HG03521 (cell line): Measurements from ENCODE around the gene RNU7-1.
A peak's percentile ranks its signal among the peaks of the same experiment; 100 is the strongest.
"Not testable (repeated sequence)": the region's sequence is repeated elsewhere in the genome, so short reads cannot be mapped to it uniquely, and the experiment has no call there.

Experiments used
- ATAC-seq: cut with Tn5 transposase; IDR thresholded peaks from one replicate; pipeline ENCODE4 v1.9.1; 2021; ENCODE audit warnings: mild to moderate bottlenecking, moderate library complexity; ENCODE audit not compliant: unreplicated experiment

RNU7-1 gene

GRCh38 chr12:6943722-6944380 lies at the start of gene RNU7-1, which contains the start of gene C12orf57:
TSS of gene RNU7-1 (plus strand) at chr12:6943816.
TSS of gene C12orf57 (plus strand) at chr12:6944022. CDS start at chr12:6944122, 100 bp downstream.
- ATAC-seq = peak; percentile 34

- no peak for ATAC-seq
Measured at GRCh38 chr12:6894321-6894720, 49.3 kb upstream of the RNU7-1 start.

DNA sequence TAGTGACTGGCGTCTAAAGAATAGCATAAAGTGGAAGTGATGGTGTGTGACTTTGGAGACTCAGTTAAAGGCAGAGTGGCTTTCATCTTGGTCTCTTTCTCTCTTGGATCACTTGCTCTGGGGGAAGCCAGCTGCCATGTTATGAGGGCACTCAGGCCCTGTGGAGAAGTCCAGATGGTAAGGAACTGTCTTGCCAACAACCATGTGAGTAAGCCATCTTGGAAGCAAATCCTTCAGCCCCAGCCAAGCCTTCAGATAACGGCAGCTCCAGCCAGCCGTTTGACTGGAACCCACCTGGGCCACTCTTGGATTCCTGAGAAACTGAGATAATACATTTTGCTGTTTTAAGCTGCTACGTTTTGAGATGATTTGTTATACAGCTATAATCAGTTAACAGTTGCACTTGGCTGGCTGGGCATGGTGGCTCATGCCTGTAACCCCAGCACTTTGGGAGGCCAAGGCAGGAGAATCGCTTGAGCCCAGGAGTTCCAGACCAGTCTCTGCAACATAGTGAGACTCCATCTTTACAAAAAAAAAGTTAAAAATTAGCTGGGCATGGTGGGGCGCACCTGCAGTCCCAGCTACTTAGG lies 46.7 kb upstream of the RNU7-1 start:
- ATAC-seq = no peak

DNA sequence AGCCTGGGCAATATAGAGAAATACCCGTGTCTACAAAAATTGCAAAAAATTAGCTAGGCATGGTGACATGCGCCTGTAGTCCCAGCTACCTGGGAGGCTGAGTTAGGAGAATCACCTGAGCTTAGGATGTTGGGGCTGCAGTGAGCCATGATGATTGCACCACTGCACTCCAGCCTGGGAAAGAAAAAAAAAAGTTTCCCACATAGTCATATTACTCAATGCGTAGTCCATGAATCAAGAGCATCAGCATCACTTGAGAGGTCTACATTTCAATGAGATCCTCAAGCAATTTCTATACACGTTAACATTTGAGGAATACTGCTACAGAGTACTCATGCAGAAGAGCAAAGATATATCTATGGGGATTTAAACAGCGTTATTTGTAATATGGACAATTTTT lies 44.2 kb upstream of the RNU7-1 start:
- no peak for ATAC-seq

GRCh38 chr12:6899837-6900519 lies 43.6 kb upstream of the RNU7-1 start:
- no peak for ATAC-seq

- no peak for ATAC-seq
Measured at GRCh38 chr12:6902448-6902847, 41.2 kb upstream of the RNU7-1 start.

- ATAC-seq = no peak
Measured at GRCh38 chr12:6903722-6904121, 39.9 kb upstream of the RNU7-1 start.

DNA sequence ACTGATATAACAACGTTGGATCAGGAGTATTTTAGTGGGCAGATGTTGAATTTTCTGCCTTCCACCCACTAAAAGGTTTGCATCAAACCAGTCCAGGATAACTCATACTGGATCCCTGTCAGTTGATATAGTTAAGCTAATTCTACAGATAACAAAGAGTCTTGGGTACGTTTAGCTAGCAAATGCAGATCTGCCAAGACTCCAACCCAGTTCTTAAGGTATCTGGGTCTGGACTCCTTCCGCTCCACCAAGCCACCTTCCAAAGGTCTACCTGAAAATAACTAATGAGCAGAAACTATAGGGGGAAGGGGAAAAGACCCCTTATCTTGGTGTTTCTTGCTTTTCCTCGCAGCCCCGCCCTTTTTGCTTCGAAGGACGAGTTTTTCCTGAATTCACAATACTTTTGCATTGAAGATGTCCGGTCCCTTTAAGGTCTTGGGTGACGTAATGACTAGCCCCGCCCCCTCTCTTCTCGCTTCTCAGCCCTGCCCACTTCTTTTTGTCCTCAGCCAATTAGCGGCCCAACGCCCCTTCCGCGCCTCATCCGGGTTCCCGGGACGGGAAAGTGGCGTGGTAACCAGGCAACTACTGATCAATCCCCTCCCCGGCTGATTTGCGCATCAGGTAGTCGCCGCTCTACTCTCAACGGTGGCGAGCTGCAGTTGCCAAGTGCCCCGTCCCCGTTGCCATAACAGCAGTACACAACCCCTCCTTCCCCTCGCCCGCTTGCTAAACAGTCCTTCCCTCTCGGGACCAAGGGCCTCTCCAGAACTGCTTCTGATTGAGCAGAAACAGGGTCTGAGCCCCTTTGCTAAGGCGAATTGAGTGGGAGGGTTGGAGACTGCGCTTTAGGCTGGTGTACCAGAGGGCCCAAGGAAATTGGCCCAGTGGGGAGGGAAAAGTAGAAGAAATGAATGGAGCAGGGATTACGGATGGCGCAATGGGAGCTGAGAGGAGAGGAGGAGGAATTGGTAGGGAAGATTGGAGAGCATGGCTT lies 39.0 kb upstream of the RNU7-1 start, which contains the start of gene LRRC23:
TSS of gene LRRC23 (plus strand) at position 543 of the 997 bp plus-strand sequence. CDS start 812 bp downstream, outside the sequence.
- ATAC-seq = peak; percentile 96

DNA sequence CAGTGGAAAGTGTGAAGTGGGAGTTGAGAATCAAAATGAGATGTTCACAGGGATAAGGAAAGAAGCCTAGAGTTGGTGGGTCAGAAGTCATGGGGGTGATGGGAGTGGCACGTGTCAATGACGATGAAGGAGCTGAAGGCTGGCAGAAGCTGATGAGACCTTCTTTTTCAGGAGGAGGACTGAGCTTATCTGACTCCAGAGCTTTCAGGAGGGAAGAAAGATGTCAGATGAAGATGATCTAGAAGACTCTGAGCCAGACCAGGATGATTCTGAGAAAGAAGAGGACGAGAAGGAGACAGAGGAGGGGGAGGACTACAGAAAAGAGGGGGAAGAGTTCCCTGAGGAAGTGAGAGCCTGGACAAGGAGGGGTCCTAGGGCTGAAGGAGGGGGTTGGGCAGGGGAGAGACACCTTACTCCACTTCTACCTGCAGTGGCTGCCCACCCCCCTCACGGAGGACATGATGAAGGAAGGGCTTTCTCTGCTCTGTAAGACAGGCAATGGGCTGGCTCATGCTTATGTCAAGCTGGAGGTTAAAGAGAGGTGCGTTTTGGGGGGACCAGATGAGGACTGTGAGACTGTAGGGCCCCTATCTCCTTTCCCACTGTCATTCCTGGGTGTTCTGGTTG lies 38.1 kb upstream of the RNU7-1 start:
- no peak for ATAC-seq

GRCh38 chr12:6908141-6908540 lies 35.5 kb upstream of the RNU7-1 start:
- ATAC-seq = not testable (repeated sequence)

- ATAC-seq = no peak
Measured at GRCh38 chr12:6909421-6910145, 34.0 kb upstream of the RNU7-1 start.

DNA sequence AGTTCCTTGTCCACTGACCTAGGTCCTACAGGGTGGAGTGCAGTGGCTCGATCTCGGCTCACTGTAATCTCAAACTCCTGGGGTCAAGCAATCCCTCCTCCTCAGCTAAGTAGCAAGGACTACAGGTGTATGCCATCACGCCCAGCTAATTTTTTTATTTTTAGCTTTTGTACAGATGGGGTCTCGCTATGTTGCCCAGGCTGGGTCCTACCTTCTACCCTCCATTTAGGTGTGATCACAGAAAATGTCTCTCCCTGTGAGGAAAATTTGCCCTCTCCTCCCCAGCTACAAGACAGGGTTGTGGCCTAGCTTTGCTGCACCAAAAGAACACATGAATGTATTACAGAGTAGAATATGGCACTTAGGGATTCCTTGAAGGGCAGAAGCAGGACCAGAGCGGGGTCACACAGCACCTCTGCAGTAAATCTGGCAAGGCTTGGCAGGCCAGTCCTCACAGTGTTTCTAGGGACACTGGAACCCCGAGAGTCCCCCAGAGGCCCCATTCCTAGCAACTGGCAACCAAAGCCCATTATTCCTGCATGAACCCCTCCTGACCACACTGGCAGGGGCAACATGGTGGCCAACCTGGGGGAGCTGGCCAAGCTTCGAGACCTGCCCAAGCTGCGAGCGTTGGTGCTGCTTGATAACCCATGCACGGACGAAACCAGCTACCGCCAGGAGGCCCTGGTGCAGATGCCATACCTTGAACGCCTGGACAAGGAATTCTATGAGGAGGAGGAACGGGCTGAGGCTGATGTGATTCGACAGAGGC lies 31.3 kb upstream of the RNU7-1 start:
- ATAC-seq = no peak

DNA sequence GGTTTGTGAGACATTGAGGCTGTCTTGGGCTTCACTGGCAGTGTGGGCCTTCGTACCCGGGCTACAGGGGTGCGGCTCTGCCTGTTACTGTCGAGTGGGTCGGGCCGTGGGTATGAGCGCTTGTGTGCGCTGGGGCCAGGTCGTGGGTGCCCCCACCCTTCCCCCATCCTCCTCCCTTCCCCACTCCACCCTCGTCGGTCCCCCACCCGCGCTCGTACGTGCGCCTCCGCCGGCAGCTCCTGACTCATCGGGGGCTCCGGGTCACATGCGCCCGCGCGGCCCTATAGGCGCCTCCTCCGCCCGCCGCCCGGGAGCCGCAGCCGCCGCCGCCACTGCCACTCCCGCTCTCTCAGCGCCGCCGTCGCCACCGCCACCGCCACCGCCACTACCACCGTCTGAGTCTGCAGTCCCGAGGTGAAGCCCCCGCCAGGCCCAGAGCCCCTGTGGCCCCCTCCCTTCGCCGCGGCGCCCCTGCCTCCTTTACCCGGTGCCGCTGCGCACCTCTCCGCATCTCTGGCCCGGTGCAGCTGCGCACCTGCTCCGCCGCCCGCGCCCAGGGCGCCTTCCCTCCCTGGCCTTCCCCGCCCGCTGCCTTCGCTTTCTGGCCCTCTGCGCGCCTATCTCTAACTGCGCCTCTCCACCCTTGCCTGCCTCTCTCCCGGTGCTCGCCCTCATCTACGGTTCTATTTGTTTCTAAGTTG lies 29.2 kb upstream of the RNU7-1 start, which contains the start of gene ENO2:
TSS of gene ENO2 (plus strand) at position 335 of the 701 bp plus-strand sequence. CDS start 1,253 bp downstream, outside the sequence.
- ATAC-seq = peak; percentile 63

GRCh38 chr12:6914947-6915788 lies 28.4 kb upstream of the RNU7-1 start:
- no peak for ATAC-seq

GRCh38 chr12:6915789-6916285 lies 27.8 kb upstream of the RNU7-1 start:
- no peak for ATAC-seq

- no peak for ATAC-seq
Measured at GRCh38 chr12:6916426-6917200, 27.0 kb upstream of the RNU7-1 start.
